HCT116 (cell line): Measurements from ENCODE around the gene GFPT2. TPM values are rescaled to one million over a fixed set of nuclear protein-coding genes. Genes with fewer than 3 reads are reported as not detected.

Experiments
- ATAC-seq: fragments of 200-7000 bp; cut with Tn5 transposase; 2 replicates; pipeline ENCODE4 v1.9.1; 2020; ENCODE audit warnings: mild to moderate bottlenecking, moderate library complexity
- BruUV-seq: library from RNA; stranded (reverse); fragments of 400-500 nt; replicated peaks from 2 replicates; lab custom pipeline; 2021; lab: Mats Ljungman, UMichigan
- CTCF ChIA-PET: fragments of 300-600 bp; sonication (Branson Sonifier 250); formaldehyde crosslinking; loops from one replicate; lab custom pipeline; 2021; ENCODE audit warnings: antibody characterized with exemption; lab: Charles Lee
- POLR2A ChIA-PET: fragments of 300-600, 350-600 bp; sonication (Branson Sonifier 250); formaldehyde crosslinking; loops from one replicate; lab custom pipeline; 2021; ENCODE audit warnings: antibody characterized with exemption; lab: Charles Lee
- RAD21 ChIA-PET, 2 experiments: fragments of 300-600 bp; sonication (Branson Sonifier 250); formaldehyde crosslinking; loops; one replicate each; lab custom pipeline; 2023; ENCODE audit warnings: low total read pairs in 2 of 2; ENCODE audit not compliant: uncharacterized antibody in 2 of 2, unreplicated experiment in 2 of 2, low non-redundant PET in 1 of 2; lab: Charles Lee
- DNase-seq: peaks from one replicate; pipeline ENCODE4 v3.0.0-alpha.2; 2010; ENCODE audit warnings: low read depth, low spot score
- H2AFZ ChIP-seq: fragments of 200-600 bp; shearing (Covaris generic), sonication (generic); 2 replicates; pipeline ENCODE4 v1.6.1; 2017; ENCODE audit warnings: low read depth, mixed run types, mixed read lengths, antibody characterized with exemption, low read length; ENCODE audit not compliant: poor library complexity, severe bottlenecking
- H3K27ac ChIP-seq: 2 replicates; pipeline ENCODE4 v1.5.1; 2012; ENCODE audit warnings: low read depth, low read length
- H3K27me3 ChIP-seq: fragments of 200-600 bp; sonication (generic); 2 replicates; pipeline ENCODE4 v1.6.1; 2016; ENCODE audit warnings: mixed run types, low read length, mixed read lengths; ENCODE audit not compliant: insufficient read depth
- H3K36me3 ChIP-seq, 2 experiments: fragments of 200-500 bp in 1 of 2; fragments of 200-600 bp in 1 of 2; sonication (Bioruptor generic) in 1 of 2; sonication (generic) in 1 of 2; 2 replicates each; pipeline versions ENCODE4 v1.5.1 to v1.6.1; 2014 to 2016; ENCODE audit warnings: low read length in 2 of 2, inconsistent platforms in 1 of 2, mixed read lengths in 1 of 2, mixed run types in 1 of 2; ENCODE audit not compliant: insufficient read depth in 2 of 2, control insufficient read depth in 1 of 2
- H3K4me1 ChIP-seq, 2 experiments: fragments of 200-600 bp in 1 of 2; sonication (generic) in 1 of 2; 2 replicates each; pipeline versions ENCODE4 v1.5.1 to v1.6.1; 2012 to 2017; ENCODE audit warnings: low read length in 2 of 2, inconsistent platforms in 1 of 2, mild to moderate bottlenecking in 1 of 2, mixed read lengths in 1 of 2, mixed run types in 1 of 2, moderate library complexity in 1 of 2; ENCODE audit not compliant: insufficient read depth in 2 of 2, control insufficient read depth in 1 of 2
- H3K4me2 ChIP-seq: fragments of 200-600 bp; sonication (generic); 2 replicates; pipeline ENCODE4 v1.6.1; 2017; ENCODE audit warnings: mixed run types, low read length, mixed read lengths
- H3K4me3 ChIP-seq, 2 experiments: fragments of 200-600 bp in 1 of 2; sonication (generic) in 1 of 2; replicated peaks in 1 of 2; 2 replicates each; pipeline ENCODE4 v1.5.1; 2011 to 2016; ENCODE audit warnings: low read length in 2 of 2, control low read depth in 1 of 2, low read depth in 1 of 2, mild to moderate bottlenecking in 1 of 2, mixed read lengths in 1 of 2, mixed run types in 1 of 2
- H3K79me2 ChIP-seq: fragments of 200-600 bp; sonication (generic); 2 replicates; pipeline ENCODE4 v1.6.1; 2017; ENCODE audit warnings: mild to moderate bottlenecking, mixed run types, low read length, moderate library complexity, mixed read lengths; ENCODE audit not compliant: insufficient read depth
- H3K9ac ChIP-seq: fragments of 200-600 bp; sonication (generic); 2 replicates; pipeline ENCODE4 v1.6.1; 2016; ENCODE audit warnings: low read length, mixed read lengths
- H3K9me2 ChIP-seq: fragments of 200-600 bp; sonication (generic), shearing (Covaris generic); 2 replicates; pipeline ENCODE4 v1.6.1; 2017; ENCODE audit warnings: mixed run types, mild to moderate bottlenecking, moderate library complexity; ENCODE audit not compliant: insufficient read depth
- H3K9me3 ChIP-seq, 2 experiments: fragments of 200-500 bp in 1 of 2; fragments of 200-600 bp in 1 of 2; sonication (Bioruptor generic) in 1 of 2; sonication (generic) in 1 of 2; 2 replicates each; pipeline ENCODE4 v1.6.1; 2014 to 2017; ENCODE audit warnings: low read length in 2 of 2, mixed read lengths in 2 of 2, inconsistent platforms in 1 of 2, low read depth in 1 of 2, mild to moderate bottlenecking in 1 of 2, mixed run types in 1 of 2, moderate library complexity in 1 of 2; ENCODE audit not compliant: control insufficient read depth in 1 of 2, insufficient read depth in 1 of 2
- H4K20me1 ChIP-seq: fragments of 200-600 bp; sonication (generic), shearing (Covaris generic); 2 replicates; pipeline ENCODE4 v1.6.1; 2017; ENCODE audit warnings: mixed run types, mild to moderate bottlenecking, moderate library complexity; ENCODE audit not compliant: insufficient read depth
- CEBPB ChIP-seq: IDR thresholded peaks from 2 replicates; pipeline ENCODE4 v1.6.1; 2012; ENCODE audit warnings: low read depth
- ELF1 ChIP-seq: IDR thresholded peaks from 2 replicates; pipeline ENCODE4 v1.6.1; 2012; ENCODE audit warnings: low read depth, borderline replicate concordance
- FOSL1 ChIP-seq: IDR thresholded peaks from 2 replicates; pipeline ENCODE4 v1.6.1; 2012; ENCODE audit warnings: low read depth
- RAD21 ChIP-seq: IDR thresholded peaks from 2 replicates; pipeline ENCODE4 v1.6.1; 2012; ENCODE audit warnings: low read depth, mild to moderate bottlenecking
- SIN3A ChIP-seq: IDR thresholded peaks from 2 replicates; pipeline ENCODE4 v1.6.1; 2012; ENCODE audit warnings: low read depth
- SRF ChIP-seq: IDR thresholded peaks from 2 replicates; pipeline ENCODE4 v1.6.1; 2012; ENCODE audit warnings: low read depth
- intact Hi-C: fragments of 100-400 bp; cut with micrococcal nuclease; formaldehyde crosslinking; loops from 2 replicates; pipeline ENCODE4 v1.10.0; 2022
- total RNA-seq: library from RNA; stranded (reverse); gene quantifications from one replicate; pipeline ENCODE4 v1.2.1, GENCODE V29; 2021; ENCODE audit not compliant: unreplicated experiment
- TF ChIP-seq, protein P1 (sequence below), 3 experiments: fragments of 200-600 bp in 1 of 3; sonication (generic) in 1 of 3; IDR thresholded peaks in 2 of 3; conservative IDR thresholded peaks in 1 of 3; 2 replicates each; pipeline ENCODE4 v1.5.1; 2012 to 2017; ENCODE audit warnings: low read depth in 2 of 3, low read length in 2 of 3, antibody characterized with exemption in 1 of 3, borderline replicate concordance in 1 of 3, control low read depth in 1 of 3, mild to moderate bottlenecking in 1 of 3, mixed read lengths in 1 of 3, mixed run types in 1 of 3, moderate library complexity in 1 of 3; ENCODE audit not compliant: insufficient read depth in 1 of 3
- TF ChIP-seq, protein P2 (sequence below): IDR thresholded peaks from 2 replicates; pipeline ENCODE4 v1.6.1; 2012; ENCODE audit warnings: low read depth
- TF ChIP-seq, protein P3 (sequence below): IDR thresholded peaks from 2 replicates; pipeline ENCODE4 v1.6.1; 2011; ENCODE audit warnings: mild to moderate bottlenecking, low read length, moderate library complexity; ENCODE audit not compliant: insufficient replicate concordance; ENCODE audit errors: extremely low read depth
- TF ChIP-seq, protein P4 (sequence below): IDR thresholded peaks from 2 replicates; pipeline ENCODE4 v1.6.1; 2012
- TF ChIP-seq, protein P5 (sequence below): IDR thresholded peaks from 2 replicates; pipeline ENCODE4 v1.6.1; 2012

The GFPT2 gene
- total RNA-seq, 1 experiment from 2014 or later = 16.1 TPM

DNA sequence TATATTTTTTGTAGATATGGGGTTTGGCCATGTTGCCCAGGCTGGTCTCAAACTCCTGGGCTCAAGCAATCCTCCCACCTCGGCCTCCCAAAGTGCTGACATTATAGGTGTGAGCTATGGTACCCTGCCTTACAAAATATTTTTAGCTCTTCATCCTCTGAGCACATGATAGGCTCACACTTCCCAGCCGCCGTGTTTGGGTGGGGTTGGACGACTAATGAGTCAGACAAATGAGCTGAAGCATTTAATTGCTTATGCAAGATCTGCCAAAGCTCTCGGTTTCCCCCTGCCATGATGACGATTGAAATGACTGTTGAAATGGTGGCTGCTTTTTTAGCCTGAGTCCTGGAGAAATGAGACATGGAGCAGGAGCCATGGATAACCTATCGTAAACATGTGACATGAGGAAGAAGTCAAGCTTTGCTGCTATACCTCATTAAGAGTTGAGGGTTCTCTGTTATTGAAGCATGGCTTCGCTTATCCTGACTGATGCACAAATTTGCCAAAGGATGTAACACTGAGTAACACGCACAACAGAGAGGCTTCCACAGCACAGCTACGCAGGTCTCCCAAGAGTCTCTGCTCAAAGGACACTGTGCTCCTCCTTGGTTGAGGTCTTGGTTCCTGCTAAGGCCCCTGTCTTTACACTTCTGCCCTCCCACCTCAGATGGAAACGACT, 48.2 kb upstream of the GFPT2 start:
- POLR2A ChIA-PET = no interaction called here

More for the DNA sequence above, 48.2 kb upstream of the GFPT2 start:
- CTCF ChIA-PET = interaction anchor here (1.3 kb wide), 1 partner anchor 85 kb away, joined by 3 read pairs; no protein-coding TSS in a partner anchor
- no peaks in the 10 kb centered on the region for H3K36me3 ChIP-seq
- TF ChIP-seq, protein P1, sequence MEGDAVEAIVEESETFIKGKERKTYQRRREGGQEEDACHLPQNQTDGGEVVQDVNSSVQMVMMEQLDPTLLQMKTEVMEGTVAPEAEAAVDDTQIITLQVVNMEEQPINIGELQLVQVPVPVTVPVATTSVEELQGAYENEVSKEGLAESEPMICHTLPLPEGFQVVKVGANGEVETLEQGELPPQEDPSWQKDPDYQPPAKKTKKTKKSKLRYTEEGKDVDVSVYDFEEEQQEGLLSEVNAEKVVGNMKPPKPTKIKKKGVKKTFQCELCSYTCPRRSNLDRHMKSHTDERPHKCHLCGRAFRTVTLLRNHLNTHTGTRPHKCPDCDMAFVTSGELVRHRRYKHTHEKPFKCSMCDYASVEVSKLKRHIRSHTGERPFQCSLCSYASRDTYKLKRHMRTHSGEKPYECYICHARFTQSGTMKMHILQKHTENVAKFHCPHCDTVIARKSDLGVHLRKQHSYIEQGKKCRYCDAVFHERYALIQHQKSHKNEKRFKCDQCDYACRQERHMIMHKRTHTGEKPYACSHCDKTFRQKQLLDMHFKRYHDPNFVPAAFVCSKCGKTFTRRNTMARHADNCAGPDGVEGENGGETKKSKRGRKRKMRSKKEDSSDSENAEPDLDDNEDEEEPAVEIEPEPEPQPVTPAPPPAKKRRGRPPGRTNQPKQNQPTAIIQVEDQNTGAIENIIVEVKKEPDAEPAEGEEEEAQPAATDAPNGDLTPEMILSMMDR (IDR thresholded peaks at IDR 0.05 in 2 of 3, conservative IDR thresholded peaks at IDR 0.05 in 1 of 3; ENCODE audit: borderline replicate concordance in 1 of 3, insufficient read depth in 1 of 3, low read depth in 2 of 3, low read length in 2 of 3) = no peak
- TF ChIP-seq, protein P2, sequence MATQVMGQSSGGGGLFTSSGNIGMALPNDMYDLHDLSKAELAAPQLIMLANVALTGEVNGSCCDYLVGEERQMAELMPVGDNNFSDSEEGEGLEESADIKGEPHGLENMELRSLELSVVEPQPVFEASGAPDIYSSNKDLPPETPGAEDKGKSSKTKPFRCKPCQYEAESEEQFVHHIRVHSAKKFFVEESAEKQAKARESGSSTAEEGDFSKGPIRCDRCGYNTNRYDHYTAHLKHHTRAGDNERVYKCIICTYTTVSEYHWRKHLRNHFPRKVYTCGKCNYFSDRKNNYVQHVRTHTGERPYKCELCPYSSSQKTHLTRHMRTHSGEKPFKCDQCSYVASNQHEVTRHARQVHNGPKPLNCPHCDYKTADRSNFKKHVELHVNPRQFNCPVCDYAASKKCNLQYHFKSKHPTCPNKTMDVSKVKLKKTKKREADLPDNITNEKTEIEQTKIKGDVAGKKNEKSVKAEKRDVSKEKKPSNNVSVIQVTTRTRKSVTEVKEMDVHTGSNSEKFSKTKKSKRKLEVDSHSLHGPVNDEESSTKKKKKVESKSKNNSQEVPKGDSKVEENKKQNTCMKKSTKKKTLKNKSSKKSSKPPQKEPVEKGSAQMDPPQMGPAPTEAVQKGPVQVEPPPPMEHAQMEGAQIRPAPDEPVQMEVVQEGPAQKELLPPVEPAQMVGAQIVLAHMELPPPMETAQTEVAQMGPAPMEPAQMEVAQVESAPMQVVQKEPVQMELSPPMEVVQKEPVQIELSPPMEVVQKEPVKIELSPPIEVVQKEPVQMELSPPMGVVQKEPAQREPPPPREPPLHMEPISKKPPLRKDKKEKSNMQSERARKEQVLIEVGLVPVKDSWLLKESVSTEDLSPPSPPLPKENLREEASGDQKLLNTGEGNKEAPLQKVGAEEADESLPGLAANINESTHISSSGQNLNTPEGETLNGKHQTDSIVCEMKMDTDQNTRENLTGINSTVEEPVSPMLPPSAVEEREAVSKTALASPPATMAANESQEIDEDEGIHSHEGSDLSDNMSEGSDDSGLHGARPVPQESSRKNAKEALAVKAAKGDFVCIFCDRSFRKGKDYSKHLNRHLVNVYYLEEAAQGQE = no peak
- TF ChIP-seq CEBPB = no peak
- TF ChIP-seq FOSL1 = no peak
- TF ChIP-seq, protein P3, sequence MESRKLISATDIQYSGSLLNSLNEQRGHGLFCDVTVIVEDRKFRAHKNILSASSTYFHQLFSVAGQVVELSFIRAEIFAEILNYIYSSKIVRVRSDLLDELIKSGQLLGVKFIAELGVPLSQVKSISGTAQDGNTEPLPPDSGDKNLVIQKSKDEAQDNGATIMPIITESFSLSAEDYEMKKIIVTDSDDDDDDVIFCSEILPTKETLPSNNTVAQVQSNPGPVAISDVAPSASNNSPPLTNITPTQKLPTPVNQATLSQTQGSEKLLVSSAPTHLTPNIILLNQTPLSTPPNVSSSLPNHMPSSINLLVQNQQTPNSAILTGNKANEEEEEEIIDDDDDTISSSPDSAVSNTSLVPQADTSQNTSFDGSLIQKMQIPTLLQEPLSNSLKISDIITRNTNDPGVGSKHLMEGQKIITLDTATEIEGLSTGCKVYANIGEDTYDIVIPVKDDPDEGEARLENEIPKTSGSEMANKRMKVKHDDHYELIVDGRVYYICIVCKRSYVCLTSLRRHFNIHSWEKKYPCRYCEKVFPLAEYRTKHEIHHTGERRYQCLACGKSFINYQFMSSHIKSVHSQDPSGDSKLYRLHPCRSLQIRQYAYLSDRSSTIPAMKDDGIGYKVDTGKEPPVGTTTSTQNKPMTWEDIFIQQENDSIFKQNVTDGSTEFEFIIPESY = no peak
- TF ChIP-seq, protein P4, sequence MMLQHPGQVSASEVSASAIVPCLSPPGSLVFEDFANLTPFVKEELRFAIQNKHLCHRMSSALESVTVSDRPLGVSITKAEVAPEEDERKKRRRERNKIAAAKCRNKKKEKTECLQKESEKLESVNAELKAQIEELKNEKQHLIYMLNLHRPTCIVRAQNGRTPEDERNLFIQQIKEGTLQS = no peak
- TF ChIP-seq SRF = no peak
- no peak for TF ChIP-seq RAD21
- no peak for TF ChIP-seq ELF1
- TF ChIP-seq, protein P5, sequence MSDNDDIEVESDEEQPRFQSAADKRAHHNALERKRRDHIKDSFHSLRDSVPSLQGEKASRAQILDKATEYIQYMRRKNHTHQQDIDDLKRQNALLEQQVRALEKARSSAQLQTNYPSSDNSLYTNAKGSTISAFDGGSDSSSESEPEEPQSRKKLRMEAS = no peak
- TF ChIP-seq SIN3A = no peak
- TF ChIP-seq, all 23 proteins: peak for 0
- Histone ChIP-seq H3K9me2 (no peaks in the 10 kb centered on the region), H3K79me2 (no peaks in the 10 kb centered on the region), H3K27ac (no peak overlapping the region), H3K9me3 (no peaks in the 10 kb centered on the region), H3K4me3 (no peak overlapping the region), H3K27me3 (no peaks in the 10 kb centered on the region), H3K4me2 (no peak overlapping the region), H4K20me1 (no peaks in the 10 kb centered on the region), H3K4me1 (no peaks in the 10 kb centered on the region), H3K9ac (no peak overlapping the region), H2AFZ (no peak overlapping the region)
- ATAC-seq = no peak
- intact Hi-C loops = no loop called here
- no TSS peak for BruUV-seq
- RAD21 ChIA-PET = no interaction called here
- DNase-seq = no peak
